Naive thymus-derived CD8-positive, alpha-beta T cell (primary cell): ENCODE results near the gene GCDH. TPM values are rescaled to one million over a fixed set of nuclear protein-coding genes. Genes with fewer than 3 reads are reported as not detected.
A peak's percentile ranks its signal among the peaks of the same experiment; 100 is the strongest.

Source experiments
- ATAC-seq, 2 donors: fragments of 150-1000 bp; cut with Tn5 transposase in 1 of 2; sonication (Bioruptor Pico), chemical (Tn5 transposase) in 1 of 2; 1 replicate in 1 of 2; 2 replicates in 1 of 2; pipeline ENCODE4 v1.10.0; 2021; ENCODE audit warnings: mild to moderate bottlenecking in 2 of 2, moderate library complexity in 2 of 2
- POLR2A ChIA-PET: fragments of 350-600 bp; sonication (Branson Sonifier 250); formaldehyde crosslinking; loops from one replicate; lab custom pipeline; 2021; ENCODE audit warnings: antibody characterized with exemption; lab: Charles Lee
- DNase-seq, 10 donors: peaks; one replicate each; pipeline versions ENCODE4 v3.0.0 to v3.0.0-alpha.2; 2020 to 2022
- H3K27ac Mint-ChIP-seq, 10 donors: one replicate each; pipeline ENCODE4 v1.8.0; 2020 to 2022; ENCODE audit warnings: mild to moderate bottlenecking in 10 of 10, mixed read lengths in 10 of 10, moderate library complexity in 4 of 10, inconsistent platforms in 1 of 10
- H3K27me3 Mint-ChIP-seq, 5 donors: one replicate each; pipeline ENCODE4 v1.8.0; 2021 to 2022; ENCODE audit warnings: mixed read lengths in 5 of 5
- H3K36me3 Mint-ChIP-seq, 3 donors: one replicate each; pipeline ENCODE4 v1.8.0; 2020 to 2022; ENCODE audit warnings: mixed read lengths in 3 of 3, mild to moderate bottlenecking in 2 of 3, inconsistent platforms in 1 of 3
- H3K4me1 Mint-ChIP-seq, 4 donors: one replicate each; pipeline ENCODE4 v1.8.0; 2021 to 2022; ENCODE audit warnings: mixed read lengths in 4 of 4
- H3K4me3 Mint-ChIP-seq, 10 donors: one replicate each; pipeline ENCODE4 v1.8.0; 2020 to 2022; ENCODE audit warnings: mild to moderate bottlenecking in 10 of 10, mixed read lengths in 10 of 10, moderate library complexity in 6 of 10, inconsistent platforms in 1 of 10
- H3K9me3 Mint-ChIP-seq, 9 donors: one replicate each; pipeline ENCODE4 v1.8.0; 2020 to 2022; ENCODE audit warnings: mixed read lengths in 9 of 9, mild to moderate bottlenecking in 3 of 9, inconsistent platforms in 1 of 9, moderate library complexity in 1 of 9
- polyA plus RNA-seq, 3 donors: library from polyadenylated mRNA; unstranded; fragments of 300-500 nt; fragmentation: Illumina TruSeq; gene quantifications; one replicate each; pipeline ENCODE4 v1.2.3, GENCODE V29; 2021
- total RNA-seq, 8 experiments: library from RNA in 2 of 8; stranded (reverse) in 2 of 8; gene quantifications; one replicate each; pipeline ENCODE4 v1.2.3 and lab custom pipeline; 2021 to 2026

GCDH gene
- total and polyA plus RNA-seq, 5 experiments from 2014 or later: 18.0 to 69.8 (median 20.7) TPM

- H3K27ac Mint-ChIP-seq: no peak overlapping the region
- peaks cover 0 to 5% (median 0%) of the 10 kb centered on the region in 5 donors for H3K27me3 Mint-ChIP-seq
- H3K36me3 Mint-ChIP-seq: no peaks in the 10 kb centered on the region
- no peaks in the 10 kb centered on the region for H3K9me3 Mint-ChIP-seq
- POLR2A ChIA-PET: interaction anchor here (0.7 kb wide), 1 partner anchor 26 kb away, joined by 3 read pairs; the partner anchor contains the start of gene GCDH
- H3K4me3 Mint-ChIP-seq: peak overlapping the region in 4 of 10 donors; percentile 14 to 52 (median 36)
- ATAC-seq: no peak
- H3K4me1 Mint-ChIP-seq: peaks cover 8 to 13% (median 11%) of the 10 kb centered on the region in 4 donors
- DNase-seq: peak in 1 of 10 donors; percentile 54
Observed at GRCh38 chr19:12864721-12865715, 25.9 kb upstream of the GCDH start.

GRCh38 chr19:12865746-12866415 is 25.1 kb upstream of the GCDH start:
- POLR2A ChIA-PET: interaction anchor here (0.7 kb wide), 1 partner anchor 74 kb away, joined by 3 read pairs; the partner anchor contains the start of gene JUNB
- H3K27me3 Mint-ChIP-seq: peaks cover 0 to 5% (median 0%) of the 10 kb centered on the region in 5 donors

GRCh38 chr19:12866416-12867119 is 24.4 kb upstream of the GCDH start:
- Mint-ChIP-seq H3K36me3 (no peaks in the 10 kb centered on the region), H3K27me3 (peaks cover 0 to 5% (median 0%) of the 10 kb centered on the region in 5 donors), H3K4me3 (peak overlapping the region; percentile 50 to 94 (median 88)), H3K4me1 (peaks cover 8 to 13% (median 11%) of the 10 kb centered on the region in 4 donors), H3K27ac (peak overlapping the region in 7 of 10 donors; percentile 24 to 92 (median 50)), H3K9me3 (no peaks in the 10 kb centered on the region)
- POLR2A ChIA-PET: interaction anchor here (0.7 to 1.7 kb wide), 5 partner anchors 15 to 185 kb away, joined by 3 to 6 read pairs (median 3); partner anchors contain the start of genes DHPS, DNASE2 and JUNB
- ATAC-seq: no peak
- DNase-seq: peak in 1 of 10 donors; percentile 60

More at GRCh38 chr19:12865746-12866415, 25.1 kb upstream of the GCDH start:
- Mint-ChIP-seq H3K4me1 (peaks cover 8 to 13% (median 11%) of the 10 kb centered on the region in 4 donors), H3K4me3 (peak overlapping the region in 9 of 10 donors; percentile 22 to 89 (median 70)), H3K27ac (peak overlapping the region in 3 of 10 donors; percentile 24 to 50 (median 40)), H3K36me3 (no peaks in the 10 kb centered on the region), H3K9me3 (no peaks in the 10 kb centered on the region)
- DNase-seq (no peak), ATAC-seq (no peak)

GRCh38 chr19:12867120-12868099 is 23.6 kb upstream of the GCDH start:
- peaks cover 0 to 6% (median 0%) of the 10 kb centered on the region in 9 donors for H3K9me3 Mint-ChIP-seq
- DNase-seq: peak; percentile 46 to 86 (median 75)
- POLR2A ChIA-PET: interaction anchor here (0.6 to 1.7 kb wide), 5 partner anchors 14 to 304 kb away, joined by 3 to 6 read pairs (median 3); partner anchors contain the start of genes DHPS and DNASE2
- peak overlapping the region in 8 of 10 donors; percentile 37 to 92 (median 72) for H3K27ac Mint-ChIP-seq
- H3K27me3 Mint-ChIP-seq: peaks cover 0 to 5% (median 0%) of the 10 kb centered on the region in 5 donors
- peaks cover 0 to 5% (median 0%) of the 10 kb centered on the region in 3 donors for H3K36me3 Mint-ChIP-seq
- peak; percentile 86 to 89 for ATAC-seq
- H3K4me1 Mint-ChIP-seq: peaks cover 11 to 15% (median 12%) of the 10 kb centered on the region in 4 donors
- H3K4me3 Mint-ChIP-seq: peak overlapping the region; percentile 77 to 94 (median 88)

- Mint-ChIP-seq H3K9me3 (peaks cover 0 to 6% (median 0%) of the 10 kb centered on the region in 9 donors), H3K36me3 (peaks cover 0 to 9% (median 0%) of the 10 kb centered on the region in 3 donors), H3K4me3 (peak overlapping the region in 7 of 10 donors; percentile 16 to 88 (median 59)), H3K27ac (peak overlapping the region in 1 of 10 donors; percentile 53), H3K4me1 (peaks cover 11 to 19% (median 14%) of the 10 kb centered on the region in 4 donors), H3K27me3 (peaks cover 0 to 2% (median 0%) of the 10 kb centered on the region in 5 donors)
- DNase-seq: peak in 1 of 10 donors; percentile 20
- no peak for ATAC-seq
- POLR2A ChIA-PET: interaction anchor here (1.7 kb wide), 1 partner anchor 16 kb away, joined by 5 read pairs; no protein-coding TSS in a partner anchor
Observed at GRCh38 chr19:12868540-12869112, 22.3 kb upstream of the GCDH start.

- peaks cover 0 to 19% (median 18%) of the 10 kb centered on the region in 3 donors for H3K36me3 Mint-ChIP-seq
- POLR2A ChIA-PET: interaction anchor here (0.6 to 0.7 kb wide), 3 partner anchors 9 to 35 kb away, joined by 3 to 4 read pairs (median 4); no protein-coding TSS in a partner anchor
- H3K27ac Mint-ChIP-seq: peak overlapping the region in 4 of 10 donors; percentile 18 to 78 (median 62)
- H3K4me3 Mint-ChIP-seq: no peak overlapping the region
- H3K4me1 Mint-ChIP-seq: peaks cover 6 to 16% (median 12%) of the 10 kb centered on the region in 4 donors
- DNase-seq (no peak), ATAC-seq (no peak)
- peaks cover 0 to 6% (median 0%) of the 10 kb centered on the region in 9 donors for H3K9me3 Mint-ChIP-seq
- no peaks in the 10 kb centered on the region for H3K27me3 Mint-ChIP-seq
Observed at GRCh38 chr19:12871681-12872080, 19.3 kb upstream of the GCDH start.

- H3K4me3 Mint-ChIP-seq: no peak overlapping the region
- H3K27me3 Mint-ChIP-seq: no peaks in the 10 kb centered on the region
- DNase-seq (no peak), ATAC-seq (no peak)
- peaks cover 3 to 10% (median 7%) of the 10 kb centered on the region in 4 donors for H3K4me1 Mint-ChIP-seq
- peaks cover 0 to 23% (median 18%) of the 10 kb centered on the region in 3 donors for H3K36me3 Mint-ChIP-seq
- peak overlapping the region in 1 of 10 donors; percentile 41 for H3K27ac Mint-ChIP-seq
- POLR2A ChIA-PET: interaction anchor here (0.5 to 2.1 kb wide), 3 partner anchors 13 to 237 kb away, joined by 3 to 13 read pairs (median 4); partner anchors contain the start of gene GCDH
- H3K9me3 Mint-ChIP-seq: peaks cover 0 to 6% (median 0%) of the 10 kb centered on the region in 9 donors
Observed at GRCh38 chr19:12872255-12872654, 18.7 kb upstream of the GCDH start.

GRCh38 chr19:12872941-12873890 is 17.7 kb upstream of the GCDH start:
- peak overlapping the region in 5 of 10 donors; percentile 40 to 84 (median 74) for H3K27ac Mint-ChIP-seq

More at GRCh38 chr19:12872941-12873890, 17.7 kb upstream of the GCDH start:
- DNase-seq: peak in 9 of 10 donors; percentile 23 to 79 (median 58)
- H3K4me1 Mint-ChIP-seq: peaks cover 2 to 8% (median 6%) of the 10 kb centered on the region in 4 donors
- peaks cover 0 to 30% (median 23%) of the 10 kb centered on the region in 3 donors for H3K36me3 Mint-ChIP-seq
- H3K9me3 Mint-ChIP-seq: peaks cover 0 to 6% (median 0%) of the 10 kb centered on the region in 9 donors
- no peaks in the 10 kb centered on the region for H3K27me3 Mint-ChIP-seq
- peak; percentile 75 to 83 for ATAC-seq
- POLR2A ChIA-PET: interaction anchor here (0.5 to 2.1 kb wide), 6 partner anchors 8 to 236 kb away, joined by 3 to 13 read pairs (median 4); partner anchors contain the start of genes DNASE2 and GCDH
- peak overlapping the region in 7 of 10 donors; percentile 22 to 64 (median 54) for H3K4me3 Mint-ChIP-seq
